GM19372 (cell line): ENCODE results near the gene AGMO.

ENCODE experiments used
- ATAC-seq: cut with Tn5 transposase; IDR thresholded peaks from one replicate; pipeline ENCODE4 v1.9.1; 2021; ENCODE audit warnings: mild to moderate bottlenecking, low read depth, moderate library complexity; ENCODE audit not compliant: unreplicated experiment

AGMO gene

GRCh38 chr7:15167912-15168311 lies 393.9 kb downstream of the AGMO start:
- ATAC-seq = no peak

- no peak for ATAC-seq
These were observed 395.2 kb downstream of the AGMO start for GRCh38 chr7:15166620-15167019.

GRCh38 chr7:15159261-15159660 lies 402.6 kb downstream of the AGMO start:
- no peak for ATAC-seq

- ATAC-seq = no peak
These were observed 403.5 kb downstream of the AGMO start for GRCh38 chr7:15158141-15158810.
